NCI-H1930 (cell line): ENCODE data around the gene HEPH.
"Not testable (repeated sequence)": the region's sequence is repeated elsewhere in the genome, so short reads cannot be mapped to it uniquely, and the experiment has no call there.

Experiments used
- DNase-seq, 2 experiments: peaks; one replicate each; lab custom pipeline; 2025; lab: John Stamatoyannopoulos, UW

The HEPH gene

DNA sequence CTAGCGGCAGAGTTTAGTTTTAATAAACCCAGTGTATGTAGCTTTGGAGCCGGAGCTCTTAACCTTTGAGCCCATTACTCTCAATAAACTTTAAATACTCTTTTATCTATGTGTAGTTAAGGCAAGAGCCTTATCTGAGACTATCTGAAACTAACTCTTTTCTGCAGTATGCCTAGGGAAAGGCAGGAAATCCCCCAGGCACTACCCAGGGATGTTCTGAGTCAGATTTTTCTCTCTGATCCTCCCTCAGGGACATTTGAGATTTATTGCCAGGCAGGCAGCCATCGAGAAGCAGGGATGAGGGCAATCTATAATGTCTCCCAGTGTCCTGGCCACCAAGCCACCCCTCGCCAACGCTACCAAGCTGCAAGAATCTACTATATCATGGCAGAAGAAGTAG, 39.1 kb downstream of the HEPH start:
- DNase-seq: no peak

DNA sequence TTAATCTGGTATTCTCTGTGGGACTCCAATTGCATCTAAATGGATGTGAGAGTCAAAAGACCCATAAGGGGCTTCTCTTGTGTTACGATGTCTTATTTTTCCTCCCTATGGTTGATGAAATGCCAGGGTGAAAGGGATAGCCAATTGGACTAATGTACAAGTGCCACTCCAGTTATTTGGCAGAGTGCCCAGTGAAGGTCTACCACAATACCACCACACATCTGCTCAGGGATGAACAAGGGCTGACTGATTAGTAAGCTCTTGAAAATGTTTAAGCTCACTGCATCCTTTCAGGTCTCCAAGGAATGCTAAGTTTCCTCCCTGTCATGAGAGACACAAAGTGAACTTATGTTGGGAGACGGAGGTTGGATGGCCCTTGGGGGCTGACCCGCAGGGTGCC, 57.8 kb downstream of the HEPH start:
- no peak for DNase-seq

DNA sequence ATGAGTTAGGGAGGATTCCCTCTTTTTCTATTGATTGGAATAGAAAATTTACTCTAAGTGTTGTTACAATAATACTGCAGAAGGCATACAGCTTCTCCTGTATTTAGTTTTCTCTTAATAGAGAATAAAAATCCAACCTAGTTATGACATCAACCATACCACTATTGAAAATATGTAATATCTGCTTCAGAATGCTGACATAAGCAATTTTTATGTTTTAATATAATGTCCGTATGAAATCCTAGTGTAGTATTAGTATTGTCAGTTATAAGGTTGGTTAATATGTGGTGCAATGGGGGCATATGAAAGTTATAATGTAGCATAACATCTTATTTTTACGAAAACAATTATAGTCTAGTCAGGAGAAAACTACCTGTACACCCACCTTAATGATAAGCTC, 68.2 kb downstream of the HEPH start:
- no peak for DNase-seq

DNA sequence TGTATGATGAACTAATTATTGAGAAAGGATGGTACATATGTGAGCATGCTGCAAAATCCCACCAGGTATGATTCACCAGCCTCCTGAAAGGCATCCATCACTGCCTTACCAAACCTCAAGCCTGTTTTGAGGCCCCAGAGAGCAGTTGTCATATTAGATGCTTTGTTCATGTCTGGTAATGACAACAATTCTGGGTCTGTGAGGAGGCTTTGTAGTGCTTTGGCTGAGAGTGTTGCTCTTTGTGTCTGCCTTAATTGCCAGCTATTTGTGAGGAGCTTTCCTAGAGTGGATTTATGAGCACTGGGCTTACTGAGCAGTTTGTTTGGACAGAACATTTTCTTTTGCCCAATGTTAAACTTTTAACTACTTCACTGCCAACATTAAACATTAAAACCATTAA, 69.2 kb downstream of the HEPH start:
- no peak for DNase-seq

DNA sequence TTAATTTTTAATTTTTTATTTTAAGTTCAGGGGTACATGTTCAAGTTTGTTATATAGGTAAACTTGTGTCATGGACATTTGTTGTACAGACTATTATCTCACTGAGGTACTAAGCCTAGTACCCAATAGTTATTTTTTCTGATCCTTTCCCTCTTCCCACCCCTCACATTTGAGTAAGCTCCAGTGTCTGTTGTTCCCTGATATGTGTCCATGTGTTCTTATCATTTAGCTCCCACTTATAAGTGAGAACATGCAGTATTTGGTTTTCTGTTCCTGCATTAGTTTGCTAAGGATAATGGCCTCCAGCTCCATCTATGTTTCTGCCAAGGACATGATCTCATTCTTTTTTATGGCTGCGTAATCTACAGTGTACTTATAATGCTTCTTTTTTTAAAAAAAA, 69.9 kb downstream of the HEPH start:
- not testable (repeated sequence) for DNase-seq

DNA sequence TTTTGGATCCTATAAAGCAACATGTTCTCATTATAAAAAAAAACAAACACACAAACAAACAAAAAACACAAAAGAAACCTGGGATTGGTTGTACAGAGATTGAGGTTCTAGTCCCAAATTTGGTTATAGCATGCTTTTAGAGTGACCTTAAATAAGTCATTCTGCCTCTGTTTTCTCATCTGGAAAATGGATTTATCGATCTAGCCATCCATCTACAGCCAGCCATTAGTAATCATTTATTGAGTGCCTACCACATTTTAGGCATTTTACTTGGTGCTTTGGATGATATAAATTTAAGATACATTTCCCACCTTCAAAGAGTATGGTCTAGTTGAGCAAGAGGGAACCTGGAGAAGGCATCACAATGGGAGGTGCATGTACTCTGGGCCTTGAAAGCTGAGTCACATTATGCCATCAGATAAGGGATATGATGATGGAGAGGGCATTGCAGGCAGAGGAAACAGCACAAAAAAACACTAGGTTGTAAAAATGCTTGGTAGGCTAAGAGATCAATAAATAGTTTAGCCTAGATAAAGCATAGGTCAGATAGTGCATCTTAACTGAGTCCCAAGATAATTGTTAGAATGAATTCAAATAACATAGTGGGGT, 91.4 kb downstream of the HEPH start:
- no peak for DNase-seq

DNA sequence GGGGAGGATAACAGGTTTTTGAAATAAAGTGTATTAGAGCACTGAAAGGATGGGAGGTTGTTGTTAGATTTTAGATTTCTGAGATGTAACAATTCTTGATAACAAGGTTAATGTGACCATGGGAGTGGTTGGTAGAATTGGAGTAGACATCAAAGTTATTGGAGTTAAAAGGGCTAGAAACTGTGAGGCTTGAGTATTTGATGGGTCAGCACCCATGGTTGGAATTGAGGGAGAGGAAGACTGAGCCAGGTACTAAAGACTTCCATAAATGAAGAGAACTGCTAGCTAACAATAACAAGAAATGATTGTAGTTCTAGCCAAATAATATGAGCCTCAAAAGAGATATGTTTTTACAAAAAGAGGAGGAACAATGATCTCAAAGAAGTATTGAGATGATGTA, 98.8 kb downstream of the HEPH start:
- no peak for DNase-seq
